Activated CD4-positive, alpha-beta T cell treated with anti-CD3 and anti-CD28 coated beads, Interleukin-2, amount 50 U/mL, for 48 hours (primary cell): ENCODE data around the gene BBS9.
"Not testable (repeated sequence)": the region's sequence is repeated elsewhere in the genome, so short reads cannot be mapped to it uniquely, and the experiment has no call there.

ENCODE experiments used
- DNase-seq, 2 experiments: peaks; one replicate each; pipeline ENCODE4 v3.0.0-alpha.2; 2020

BBS9 gene

DNA sequence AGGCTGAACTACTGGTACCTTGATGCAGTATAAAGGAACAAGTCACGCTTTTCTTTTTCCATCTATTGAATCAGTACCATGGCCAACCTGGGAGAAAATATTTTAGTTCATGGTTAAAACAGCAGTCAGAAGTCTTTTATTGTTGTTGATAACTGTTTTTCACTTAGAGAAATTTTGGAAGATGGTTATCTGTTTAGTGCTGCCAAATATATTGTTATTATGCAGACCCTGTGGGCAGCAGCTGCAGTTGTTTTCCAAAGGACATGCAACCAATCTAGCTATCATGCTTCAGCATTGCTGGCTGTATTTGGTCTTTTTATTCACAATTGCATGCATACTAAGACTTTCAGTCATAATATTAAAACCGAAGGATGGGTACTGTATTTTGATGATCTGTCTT is 169.5 kb downstream of the BBS9 start:
- no peak for DNase-seq

DNA sequence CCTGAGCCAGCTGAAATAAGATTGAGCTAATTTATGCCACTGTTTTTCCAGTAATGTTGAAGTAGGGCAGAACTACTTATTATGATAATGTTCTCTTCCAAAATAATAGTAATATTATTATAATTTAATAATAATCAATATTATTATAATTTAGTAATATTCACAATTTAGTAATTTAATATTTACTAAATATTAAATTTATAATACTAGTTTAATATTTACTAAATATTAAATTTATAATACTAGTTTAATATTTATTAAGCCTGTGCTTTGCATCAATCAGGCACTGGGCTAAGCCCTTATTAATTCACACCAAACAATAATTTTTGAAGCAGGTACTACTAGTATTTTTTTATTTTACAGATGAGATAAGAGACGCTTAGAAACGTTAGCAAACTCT is 170.1 kb downstream of the BBS9 start:
- DNase-seq = no peak

GRCh38 chr7:33300131-33300530 is 170.8 kb downstream of the BBS9 start:
- no peak for DNase-seq

DNA sequence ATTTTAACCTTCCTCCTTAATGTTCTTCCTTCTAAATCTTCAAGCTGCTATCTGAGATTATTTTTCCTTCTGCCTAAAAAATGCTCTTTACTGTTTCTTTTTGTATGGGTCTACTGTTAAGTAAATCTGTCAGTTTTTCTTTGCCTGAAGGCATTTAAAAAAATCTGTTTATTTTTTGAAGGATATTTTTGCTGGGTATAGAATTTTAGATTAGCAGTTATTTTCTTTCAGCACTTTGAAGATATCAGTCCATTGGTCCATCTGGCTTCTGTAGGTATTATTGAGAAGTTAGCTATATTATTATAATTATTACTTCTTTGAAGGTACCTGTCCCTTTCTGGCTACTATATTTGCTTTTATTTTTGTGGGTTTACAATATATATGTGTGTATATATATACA is 171.4 kb downstream of the BBS9 start:
- DNase-seq = no peak

GRCh38 chr7:33303978-33304557 is 174.7 kb downstream of the BBS9 start:
- not testable (repeated sequence) for DNase-seq

- no peak for DNase-seq
Measured at GRCh38 chr7:33307205-33307604, 177.8 kb downstream of the BBS9 start.

DNA sequence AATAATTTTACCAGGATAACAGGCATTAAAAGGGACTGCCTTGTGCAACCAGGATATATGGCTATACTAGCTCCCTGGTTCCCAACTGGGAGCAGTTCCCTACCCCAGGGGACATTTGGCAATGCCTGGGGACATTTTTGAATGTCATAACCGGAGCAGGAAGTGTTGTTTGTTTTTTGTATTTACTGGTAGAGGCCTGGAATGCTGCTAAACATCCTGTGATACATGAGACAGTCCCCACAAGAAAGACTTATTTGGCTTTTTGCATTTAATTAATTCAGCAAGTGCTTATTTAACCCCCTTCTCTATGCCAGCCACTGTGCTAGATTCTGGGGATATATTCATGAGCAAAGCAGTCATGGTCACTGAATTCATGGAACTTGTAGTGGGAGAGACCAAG is 181.2 kb downstream of the BBS9 start:
- no peak for DNase-seq

- DNase-seq = no peak
Measured at GRCh38 chr7:33325754-33326484, 196.6 kb downstream of the BBS9 start.

GRCh38 chr7:33326485-33326848 is 197.1 kb downstream of the BBS9 start:
- no peak for DNase-seq

- DNase-seq = no peak
Measured at GRCh38 chr7:33327427-33327826, 198.1 kb downstream of the BBS9 start.

DNA sequence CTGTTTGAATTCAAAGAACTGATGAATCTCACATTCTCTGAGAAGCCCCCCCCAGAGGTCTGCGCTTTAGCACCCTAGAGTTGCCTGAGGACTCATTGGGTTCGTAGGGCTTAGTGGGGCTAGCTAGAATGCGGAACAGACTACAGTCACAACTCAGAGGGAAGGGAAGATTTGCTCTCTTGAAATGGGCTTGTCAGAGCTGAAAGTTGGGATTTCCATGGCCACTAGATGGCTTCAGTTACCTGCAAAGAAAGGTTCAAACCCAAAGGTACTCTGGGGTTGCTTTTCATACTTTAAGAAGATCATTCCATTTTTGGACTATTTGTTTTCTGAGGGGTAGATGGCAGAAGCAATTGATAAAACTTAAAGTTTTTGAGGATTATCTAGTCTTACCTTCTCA is 205.0 kb downstream of the BBS9 start:
- DNase-seq = no peak

DNA sequence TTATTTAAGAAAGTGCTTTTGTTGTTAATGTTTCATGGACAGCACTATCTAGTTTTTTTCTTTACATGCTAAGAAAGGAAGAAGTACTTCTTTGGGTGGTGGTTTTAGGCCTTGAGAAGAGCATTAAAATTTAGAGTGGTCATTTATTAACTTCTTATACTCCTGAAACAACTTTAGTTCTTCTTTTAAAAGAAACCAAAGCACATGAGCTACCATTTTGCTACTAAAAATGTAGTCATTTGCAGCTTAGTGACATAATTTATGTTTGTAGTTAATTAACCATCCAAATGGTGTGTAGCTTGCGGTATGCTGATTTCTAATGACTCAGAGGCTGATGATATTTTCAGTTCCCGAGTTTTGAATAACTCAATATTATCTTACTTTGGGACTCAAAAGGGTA is 207.5 kb downstream of the BBS9 start:
- DNase-seq = no peak

- DNase-seq = no peak
Measured at GRCh38 chr7:33339074-33339790, 209.9 kb downstream of the BBS9 start.

GRCh38 chr7:33346055-33346454 is 216.7 kb downstream of the BBS9 start:
- no peak for DNase-seq

DNA sequence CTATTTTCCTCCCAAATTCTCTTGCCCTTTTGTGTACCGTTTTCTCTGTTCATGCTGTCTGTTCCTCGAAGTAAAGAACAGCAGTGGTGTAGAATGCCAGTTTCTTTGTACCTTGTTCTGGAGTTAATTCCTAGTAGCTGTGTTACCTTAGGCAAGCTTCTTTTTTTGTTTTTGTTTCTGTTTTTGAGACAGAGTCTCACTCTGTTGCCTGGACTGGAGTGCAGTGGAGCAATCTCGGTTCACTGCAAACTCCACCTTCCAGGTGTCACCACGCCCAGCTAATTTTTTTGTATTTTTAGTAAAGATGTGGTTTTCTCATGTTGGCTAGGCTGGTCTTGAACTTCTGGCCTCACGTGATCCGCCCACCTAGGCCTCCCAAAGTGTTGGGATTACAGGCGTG is 221.2 kb downstream of the BBS9 start:
- no peak for DNase-seq

DNA sequence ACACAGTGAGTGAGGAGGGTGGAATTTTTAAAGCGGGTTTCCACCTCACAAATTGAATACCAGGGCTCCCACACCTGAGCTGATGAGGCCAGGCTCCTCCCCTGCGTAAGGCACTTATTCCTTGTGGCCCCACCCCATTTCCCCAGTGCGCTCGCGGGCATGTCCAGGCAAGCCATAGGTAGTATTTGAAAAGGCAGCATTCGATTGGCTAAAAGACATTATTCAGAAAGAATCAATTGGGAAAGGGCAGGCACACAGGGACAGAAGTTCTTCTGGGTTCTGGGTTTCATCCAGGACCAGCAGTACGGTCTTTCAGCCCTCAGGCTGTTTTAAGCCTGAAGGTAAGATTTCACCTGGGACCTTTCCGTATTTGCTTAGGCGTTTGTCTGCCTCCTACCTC is 222.3 kb downstream of the BBS9 start:
- DNase-seq = no peak

DNA sequence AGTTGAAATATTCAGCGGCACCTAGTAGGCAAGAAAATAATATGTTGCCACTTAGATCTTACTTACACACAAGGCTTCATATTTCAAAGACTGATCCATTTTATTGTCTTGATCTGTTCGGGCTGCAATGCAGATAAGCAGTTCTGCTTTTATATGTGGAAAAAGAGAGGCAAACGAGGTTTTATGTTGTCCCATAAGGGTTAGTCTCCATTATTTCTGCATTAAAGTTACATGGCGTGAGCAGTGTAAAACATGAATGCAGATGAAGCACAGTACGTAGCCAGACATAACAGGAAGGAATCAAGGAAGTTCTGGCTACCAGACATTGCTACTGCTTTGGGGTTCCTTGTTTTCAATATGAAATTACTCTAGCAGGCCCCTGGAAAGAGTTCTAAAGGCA is 224.8 kb downstream of the BBS9 start:
- no peak for DNase-seq

DNA sequence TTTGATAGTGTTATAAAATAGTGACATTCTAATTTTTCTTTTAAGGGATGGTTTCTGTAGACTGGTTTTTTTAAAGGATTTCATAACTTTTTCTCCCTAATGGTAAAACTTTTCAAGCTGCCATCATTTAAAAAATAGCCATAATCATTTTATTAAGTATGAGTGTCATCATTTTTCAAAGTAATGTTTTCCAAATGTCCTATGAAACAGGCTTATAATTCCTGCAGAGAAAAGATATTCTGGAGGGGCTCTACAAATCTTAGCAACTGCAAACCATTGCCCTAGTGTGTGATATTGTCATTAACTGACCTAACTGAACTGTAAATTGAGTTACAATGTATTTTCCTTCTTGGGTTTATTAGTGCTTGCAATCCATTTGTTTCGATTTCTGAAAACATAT is 226.0 kb downstream of the BBS9 start:
- DNase-seq = no peak

GRCh38 chr7:33356336-33356735 is 227.0 kb downstream of the BBS9 start:
- DNase-seq = no peak

GRCh38 chr7:33357846-33358245 is 228.5 kb downstream of the BBS9 start:
- no peak for DNase-seq

GRCh38 chr7:33369888-33370287 is 240.5 kb downstream of the BBS9 start:
- no peak for DNase-seq

DNA sequence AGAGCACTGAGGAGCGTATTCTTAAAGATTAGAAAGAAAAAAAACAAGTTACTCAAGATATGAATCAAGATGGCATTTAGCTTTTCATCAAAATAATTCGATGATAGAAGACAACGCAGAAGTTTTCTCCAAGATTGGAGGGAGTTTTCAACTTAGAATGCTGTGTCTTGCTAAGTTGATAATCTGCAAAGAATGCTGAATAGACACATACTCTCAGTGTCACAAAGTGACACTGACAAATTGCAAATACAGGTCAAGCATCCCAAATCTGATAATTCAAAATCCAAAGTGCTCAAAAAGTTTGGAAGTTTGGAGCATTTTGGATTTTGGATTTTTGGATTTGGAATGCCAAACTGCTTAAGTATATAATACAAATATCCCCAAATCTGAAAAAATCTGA is 243.8 kb downstream of the BBS9 start:
- no peak for DNase-seq

DNA sequence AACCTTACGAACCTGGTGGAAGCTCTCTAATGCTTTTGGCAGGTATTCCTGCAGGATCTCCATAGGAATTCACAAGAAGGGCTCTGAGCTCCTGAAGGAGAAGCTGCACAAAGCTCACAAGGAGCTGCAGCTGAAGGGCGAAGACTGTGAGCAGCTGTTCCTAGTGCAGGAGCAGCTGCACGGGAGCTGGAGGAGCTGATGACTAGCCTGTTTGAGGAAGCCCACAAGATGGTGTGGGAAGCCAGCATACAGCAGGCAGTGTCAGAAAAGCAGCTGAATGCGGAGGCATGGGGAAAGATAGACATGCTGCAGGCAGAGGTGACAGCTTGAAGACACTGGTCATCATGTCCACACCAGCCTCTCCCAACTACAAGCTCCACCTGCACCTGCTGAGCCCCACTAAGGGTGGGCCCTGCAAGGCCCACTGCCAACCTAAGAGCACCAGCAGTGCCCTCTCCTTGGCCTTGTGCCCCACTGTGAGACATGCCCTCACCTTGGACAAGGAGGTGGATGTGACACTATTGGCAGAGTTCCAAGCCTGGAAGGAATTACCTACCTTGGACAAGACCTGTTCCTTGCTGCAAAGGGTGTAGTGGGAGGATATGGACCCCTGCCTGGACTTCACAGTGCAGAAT is 250.6 kb downstream of the BBS9 start:
- no peak for DNase-seq

DNA sequence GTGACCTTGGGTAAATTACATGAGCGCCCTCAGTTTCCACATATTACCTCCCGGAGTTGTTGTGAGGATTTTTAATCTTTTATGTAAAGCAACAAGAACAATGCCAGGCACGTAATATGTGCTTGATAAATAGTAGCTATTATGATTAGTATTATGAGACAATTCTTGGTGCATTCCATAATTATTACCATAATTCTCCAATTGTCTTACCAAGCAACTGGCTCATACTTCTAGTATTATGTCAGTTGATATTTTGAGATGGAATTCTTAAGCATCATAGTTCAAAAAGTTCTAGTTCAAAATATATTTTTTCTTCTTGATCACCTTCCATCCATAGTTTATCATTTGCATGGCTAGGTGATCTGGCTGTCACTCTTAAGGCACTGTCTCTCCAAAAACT is 259.0 kb downstream of the BBS9 start:
- no peak for DNase-seq
